Panc1 (cell line): ENCODE data around the gene GID4. TPM values are rescaled to one million over a fixed set of nuclear protein-coding genes. Genes with fewer than 3 reads are reported as not detected.

Source experiments
- ATAC-seq: fragments of 200-7000 bp; cut with Tn5 transposase; 2 replicates; pipeline ENCODE4 v1.9.1; 2020; ENCODE audit warnings: mild to moderate bottlenecking, moderate library complexity
- BruUV-seq: library from RNA; stranded (reverse); fragments of 400-500 nt; replicated peaks from 2 replicates; lab custom pipeline; 2021; lab: Mats Ljungman, UMichigan
- CTCF ChIA-PET: fragments of 300-600 bp; sonication (Branson Sonifier 250); formaldehyde crosslinking; loops from one replicate; lab custom pipeline; 2022; ENCODE audit warnings: antibody characterized with exemption; lab: Charles Lee
- POLR2A ChIA-PET: fragments of 300-600 bp; sonication (Branson Sonifier 250); formaldehyde crosslinking; loops from one replicate; lab custom pipeline; 2022; ENCODE audit warnings: antibody characterized with exemption; lab: Charles Lee
- DNase-seq: peaks from one replicate; pipeline ENCODE4 v3.0.0-alpha.2; 2010; ENCODE audit warnings: low read depth, low spot score
- H3K27ac ChIP-seq: 2 replicates; pipeline ENCODE4 v1.5.1; 2011; ENCODE audit warnings: mild to moderate bottlenecking, low read length, inconsistent platforms
- H3K27me3 ChIP-seq: fragments of 200-500 bp; sonication (Bioruptor generic); 2 replicates; pipeline ENCODE4 v1.6.0; 2014; ENCODE audit warnings: low read length, inconsistent platforms; ENCODE audit not compliant: control insufficient read depth, insufficient read depth
- H3K36me3 ChIP-seq: fragments of 200-500 bp; sonication (Bioruptor generic); 2 replicates; pipeline ENCODE4 v1.5.1; 2014; ENCODE audit warnings: inconsistent platforms, mild to moderate bottlenecking, low read length, moderate library complexity; ENCODE audit not compliant: control insufficient read depth, insufficient read depth
- H3K4me1 ChIP-seq: 2 replicates; pipeline ENCODE4 v1.5.1; 2011; ENCODE audit warnings: inconsistent platforms, mild to moderate bottlenecking, low read length, moderate library complexity; ENCODE audit not compliant: control insufficient read depth, insufficient read depth
- H3K4me3 ChIP-seq, 2 experiments: 2 replicates each; pipeline ENCODE4 v1.5.1; 2011 to 2012; ENCODE audit warnings: low read depth in 2 of 2, low read length in 2 of 2, mild to moderate bottlenecking in 2 of 2, inconsistent platforms in 1 of 2, moderate library complexity in 1 of 2
- H3K9me3 ChIP-seq: fragments of 200-500 bp; sonication (Bioruptor generic); 2 replicates; pipeline ENCODE4 v1.5.1; 2014; ENCODE audit warnings: low read depth, mild to moderate bottlenecking, inconsistent platforms, low read length, moderate library complexity; ENCODE audit not compliant: control insufficient read depth, insufficient read depth
- POLR2AphosphoS5 ChIP-seq: IDR thresholded peaks from 2 replicates; pipeline ENCODE4 v1.6.1; 2012; ENCODE audit warnings: mild to moderate bottlenecking, low read depth, low read length, moderate library complexity
- REST ChIP-seq, 2 experiments: IDR thresholded peaks; 2 replicates each; pipeline ENCODE4 v1.6.1; 2011 to 2012; ENCODE audit warnings: low read depth in 2 of 2, control low read depth in 1 of 2, low read length in 1 of 2, mild to moderate bottlenecking in 1 of 2, moderate library complexity in 1 of 2; ENCODE audit not compliant: insufficient read depth in 1 of 2
- TCF7L2 ChIP-seq: IDR thresholded peaks from 2 replicates; pipeline ENCODE4 v1.6.1; 2011; ENCODE audit warnings: mild to moderate bottlenecking, low read depth, low read length, inconsistent platforms
- in situ Hi-C: cut with HindIII; loops from 2 replicates; pipeline ENCODE4 v1.10.0; 2016; ENCODE audit warnings: low sequenced_read_pairs, low pct_unique_long_range_greater_than_20kb
- intact Hi-C: fragments of 100-400 bp; cut with micrococcal nuclease; formaldehyde crosslinking; loops from one replicate; pipeline ENCODE4 v1.10.0; 2022; ENCODE audit not compliant: unreplicated experiment
- total RNA-seq: library from RNA; stranded (reverse); gene quantifications from one replicate; pipeline ENCODE4 v1.2.1, GENCODE V29; 2021; ENCODE audit not compliant: unreplicated experiment
- TF ChIP-seq, protein P1 (sequence below): fragments of 450-650 bp; IDR thresholded peaks from 2 replicates; pipeline ENCODE4 v1.5.1; 2017; ENCODE audit warnings: mild to moderate bottlenecking

GID4 gene
- total RNA-seq, 1 experiment from 2014 or later: 11.1 TPM

GRCh38 chr17:18105595-18105994 lies 66.4 kb downstream of the GID4 start:
- no peaks in the 10 kb centered on the region for H3K9me3 ChIP-seq
- no peaks in the 10 kb centered on the region for H3K27me3 ChIP-seq
- no peak overlapping the region for H3K27ac ChIP-seq
- no TSS peak for BruUV-seq
- TF ChIP-seq TCF7L2: no peak
- no peak for TF ChIP-seq POLR2AphosphoS5
- TF ChIP-seq REST (IDR thresholded peaks at IDR 0.05; ENCODE audit: insufficient read depth in 1 of 2, low read depth in 2 of 2, low read length in 1 of 2): no peak
- TF ChIP-seq, protein P1, sequence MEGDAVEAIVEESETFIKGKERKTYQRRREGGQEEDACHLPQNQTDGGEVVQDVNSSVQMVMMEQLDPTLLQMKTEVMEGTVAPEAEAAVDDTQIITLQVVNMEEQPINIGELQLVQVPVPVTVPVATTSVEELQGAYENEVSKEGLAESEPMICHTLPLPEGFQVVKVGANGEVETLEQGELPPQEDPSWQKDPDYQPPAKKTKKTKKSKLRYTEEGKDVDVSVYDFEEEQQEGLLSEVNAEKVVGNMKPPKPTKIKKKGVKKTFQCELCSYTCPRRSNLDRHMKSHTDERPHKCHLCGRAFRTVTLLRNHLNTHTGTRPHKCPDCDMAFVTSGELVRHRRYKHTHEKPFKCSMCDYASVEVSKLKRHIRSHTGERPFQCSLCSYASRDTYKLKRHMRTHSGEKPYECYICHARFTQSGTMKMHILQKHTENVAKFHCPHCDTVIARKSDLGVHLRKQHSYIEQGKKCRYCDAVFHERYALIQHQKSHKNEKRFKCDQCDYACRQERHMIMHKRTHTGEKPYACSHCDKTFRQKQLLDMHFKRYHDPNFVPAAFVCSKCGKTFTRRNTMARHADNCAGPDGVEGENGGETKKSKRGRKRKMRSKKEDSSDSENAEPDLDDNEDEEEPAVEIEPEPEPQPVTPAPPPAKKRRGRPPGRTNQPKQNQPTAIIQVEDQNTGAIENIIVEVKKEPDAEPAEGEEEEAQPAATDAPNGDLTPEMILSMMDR: no peak
- intact Hi-C loops: no loop called here
- ATAC-seq: no peak
- in situ Hi-C loops: no loop called here
- ChIA-PET CTCF (no interaction called here), POLR2A (no interaction called here)
- no peak for DNase-seq
- H3K36me3 ChIP-seq: no peaks in the 10 kb centered on the region
- H3K4me1 ChIP-seq: no peaks in the 10 kb centered on the region
- no peak overlapping the region for H3K4me3 ChIP-seq

DNA sequence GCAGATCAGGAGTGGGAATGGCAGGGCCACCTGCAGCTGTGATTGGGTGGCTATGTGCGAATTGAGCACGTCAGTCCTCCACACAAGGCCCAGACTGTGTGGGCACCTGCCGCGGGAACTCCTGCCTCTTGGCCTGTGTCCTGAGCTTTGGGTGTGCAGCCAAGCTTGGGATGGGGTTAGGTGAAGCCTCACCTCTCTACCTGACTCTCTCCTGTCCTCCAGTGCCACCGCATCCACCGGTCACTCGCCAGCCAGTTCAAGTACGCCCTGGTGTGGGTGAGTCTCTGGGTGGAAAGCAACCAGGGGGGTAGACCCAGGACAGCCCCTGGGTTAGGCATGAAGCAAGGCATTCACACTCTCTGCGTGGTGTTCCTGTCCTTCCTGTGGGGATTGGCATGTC lies 67.0 kb downstream of the GID4 start:
- intact Hi-C loops (no loop called here), in situ Hi-C loops (no loop called here)
- ATAC-seq (no peak), DNase-seq (no peak)
- TF ChIP-seq, protein P1: no peak
- TF ChIP-seq TCF7L2 (no peak), POLR2AphosphoS5 (no peak)
- ChIA-PET CTCF (no interaction called here), POLR2A (no interaction called here)
- Histone ChIP-seq H3K4me1 (no peaks in the 10 kb centered on the region), H3K4me3 (no peak overlapping the region), H3K9me3 (no peaks in the 10 kb centered on the region), H3K36me3 (no peaks in the 10 kb centered on the region), H3K27ac (no peak overlapping the region), H3K27me3 (no peaks in the 10 kb centered on the region)
- BruUV-seq: no TSS peak
